T-helper 1 cell treated with Interleukin-12 subunit alpha and Interleukin-12 subunit beta and Interleukin-4 antibody, amounts not matched to agents 30 ng/mL and 1 ng/mL, for 36 hours (primary cell): Measurements from ENCODE around the gene GAB3. TPM values are rescaled to one million over a fixed set of nuclear protein-coding genes. Genes with fewer than 3 reads are reported as not detected.

Experiments used
- intact Hi-C: fragments of 100-400 bp; cut with micrococcal nuclease; formaldehyde crosslinking; loops from one replicate; pipeline ENCODE4 v1.15.1; 2024
- total RNA-seq: library from RNA; stranded (reverse); gene quantifications from 2 replicates; pipeline ENCODE4 v1.2.3, GENCODE V29; 2022

The GAB3 gene, protein sequence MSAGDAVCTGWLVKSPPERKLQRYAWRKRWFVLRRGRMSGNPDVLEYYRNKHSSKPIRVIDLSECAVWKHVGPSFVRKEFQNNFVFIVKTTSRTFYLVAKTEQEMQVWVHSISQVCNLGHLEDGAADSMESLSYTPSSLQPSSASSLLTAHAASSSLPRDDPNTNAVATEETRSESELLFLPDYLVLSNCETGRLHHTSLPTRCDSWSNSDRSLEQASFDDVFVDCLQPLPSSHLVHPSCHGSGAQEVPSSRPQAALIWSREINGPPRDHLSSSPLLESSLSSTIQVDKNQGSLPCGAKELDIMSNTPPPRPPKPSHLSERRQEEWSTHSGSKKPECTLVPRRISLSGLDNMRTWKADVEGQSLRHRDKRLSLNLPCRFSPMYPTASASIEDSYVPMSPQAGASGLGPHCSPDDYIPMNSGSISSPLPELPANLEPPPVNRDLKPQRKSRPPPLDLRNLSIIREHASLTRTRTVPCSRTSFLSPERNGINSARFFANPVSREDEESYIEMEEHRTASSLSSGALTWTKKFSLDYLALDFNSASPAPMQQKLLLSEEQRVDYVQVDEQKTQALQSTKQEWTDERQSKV
- total RNA-seq: 26.4 and 32.1 TPM in 2 replicates

DNA sequence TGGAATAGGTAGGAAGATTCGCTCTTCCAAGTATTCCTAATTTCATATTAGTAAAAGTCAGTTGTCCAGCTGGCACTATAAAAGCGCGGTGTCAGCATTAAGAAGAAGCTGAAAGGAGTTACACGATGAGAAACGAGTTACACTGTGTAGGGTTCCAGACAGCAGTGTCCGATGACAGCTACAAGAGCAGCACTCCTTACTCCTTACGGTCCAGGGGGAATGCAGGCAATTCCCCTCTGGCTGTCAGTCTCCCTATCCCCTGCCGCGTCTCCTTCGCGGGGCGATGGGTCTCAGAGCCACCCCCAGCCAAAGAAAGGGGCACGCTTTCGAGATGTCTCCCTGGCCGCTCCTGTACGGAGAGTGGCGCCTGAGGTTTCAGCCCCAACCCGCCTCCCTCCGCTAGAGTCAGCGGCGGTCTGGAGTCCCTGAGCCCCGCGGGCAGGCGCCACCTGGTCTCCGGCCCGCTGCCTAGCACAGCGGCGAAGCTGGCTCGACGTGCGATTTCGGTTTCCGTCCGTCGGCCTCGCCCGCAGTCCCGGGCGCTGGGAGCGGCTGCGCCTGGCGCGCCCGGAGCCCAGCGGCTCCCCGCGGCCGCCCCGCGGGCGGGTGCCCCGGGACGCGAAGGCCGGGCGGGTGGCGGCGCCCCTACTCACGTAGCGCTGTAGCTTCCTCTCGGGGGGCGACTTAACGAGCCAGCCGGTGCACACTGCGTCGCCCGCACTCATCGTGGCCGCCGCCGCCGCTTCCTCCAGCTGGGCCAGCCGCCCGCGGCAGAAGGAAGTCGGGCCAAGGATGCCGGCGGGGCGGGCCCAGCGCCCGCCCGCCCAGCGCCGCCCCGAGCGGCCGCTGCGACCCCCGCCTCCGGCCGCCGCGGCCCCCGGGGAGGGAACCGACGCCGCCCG lies at the start of gene GAB3:
GAB3 (minus strand) TSS at position 777 of the 902 bp plus-strand sequence; CDS start at position 725, 52 bp downstream.
- intact Hi-C loops: no loop called here

DNA sequence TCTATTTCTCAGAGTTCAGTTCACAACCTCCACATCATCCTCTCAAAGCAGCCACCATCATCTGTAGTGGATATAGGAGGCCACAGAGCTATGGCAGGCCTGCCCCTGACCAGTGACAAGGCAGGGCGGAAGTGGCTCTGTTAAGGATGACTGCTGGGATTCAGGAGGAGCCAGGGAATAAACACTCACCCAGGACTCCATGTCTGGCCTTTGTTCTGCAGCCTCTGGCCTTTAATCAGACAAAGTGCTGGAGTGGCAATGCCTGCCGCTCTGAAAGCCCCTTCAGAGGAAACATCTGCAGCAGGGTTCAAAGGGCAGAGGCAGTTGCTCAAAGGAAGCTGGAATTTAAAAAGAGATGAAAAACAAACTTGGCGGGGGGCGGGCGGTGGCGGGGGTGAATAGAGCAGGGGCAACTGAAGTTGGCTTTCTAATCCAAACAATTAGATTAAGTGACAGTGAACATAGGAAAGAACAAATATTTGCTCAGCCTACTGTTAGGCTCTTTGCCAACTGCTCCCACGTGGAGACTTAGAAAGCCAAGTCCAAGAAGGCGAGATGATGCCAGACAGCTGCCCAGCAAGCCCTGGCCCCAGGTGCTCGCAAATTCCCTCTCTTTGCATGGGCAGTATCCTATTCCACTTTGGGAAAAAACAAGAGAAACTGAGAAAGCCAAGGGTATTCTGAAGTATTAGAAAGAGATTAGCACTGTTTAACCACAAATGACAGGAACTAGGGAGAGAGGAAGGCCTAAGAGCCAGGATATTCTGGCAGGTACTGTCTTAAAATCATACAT lies 48.9 kb upstream of the GAB3 start:
- intact Hi-C loops: loop anchor here (2.0 kb wide), 1 partner anchor 87 kb away; no protein-coding TSS in a partner anchor

DNA sequence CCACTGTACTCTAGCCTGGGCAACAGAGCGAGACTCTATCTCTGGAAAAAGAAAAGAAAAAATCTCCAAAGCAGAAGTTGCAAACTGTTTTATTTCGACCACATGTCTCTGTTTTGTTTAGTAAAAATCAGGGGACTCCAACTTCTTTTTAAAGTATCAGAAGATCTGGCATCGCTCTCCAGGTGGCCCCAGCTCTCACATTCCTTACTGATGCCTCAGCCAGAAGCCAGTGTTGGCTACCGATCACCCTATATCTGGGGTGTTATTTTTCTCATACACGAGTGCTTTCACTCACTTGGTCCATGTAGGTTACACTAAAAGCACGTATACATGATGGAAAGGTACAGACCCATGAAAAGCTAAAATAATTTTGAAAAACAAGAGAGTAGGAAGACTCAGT lies 46.1 kb upstream of the GAB3 start:
- intact Hi-C loops: no loop called here

DNA sequence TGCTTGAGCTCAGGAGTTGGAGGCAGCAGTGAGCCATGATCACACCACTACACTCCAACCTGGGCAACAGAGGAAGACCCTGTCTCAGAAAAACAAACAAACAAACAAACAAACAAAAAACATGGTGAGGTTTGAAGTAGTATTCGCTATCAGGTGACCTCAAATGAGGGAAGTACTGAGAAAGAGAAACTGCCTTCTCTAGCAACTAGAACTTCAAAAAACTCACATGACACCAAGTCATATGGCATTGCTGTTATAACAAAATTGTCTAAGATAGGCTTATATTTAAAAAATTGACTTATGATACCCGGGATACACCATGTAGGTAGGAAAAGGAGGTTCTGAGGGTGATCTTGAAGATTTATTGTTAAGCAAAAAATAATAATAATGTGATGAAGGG lies 44.1 kb upstream of the GAB3 start:
- intact Hi-C loops: no loop called here

DNA sequence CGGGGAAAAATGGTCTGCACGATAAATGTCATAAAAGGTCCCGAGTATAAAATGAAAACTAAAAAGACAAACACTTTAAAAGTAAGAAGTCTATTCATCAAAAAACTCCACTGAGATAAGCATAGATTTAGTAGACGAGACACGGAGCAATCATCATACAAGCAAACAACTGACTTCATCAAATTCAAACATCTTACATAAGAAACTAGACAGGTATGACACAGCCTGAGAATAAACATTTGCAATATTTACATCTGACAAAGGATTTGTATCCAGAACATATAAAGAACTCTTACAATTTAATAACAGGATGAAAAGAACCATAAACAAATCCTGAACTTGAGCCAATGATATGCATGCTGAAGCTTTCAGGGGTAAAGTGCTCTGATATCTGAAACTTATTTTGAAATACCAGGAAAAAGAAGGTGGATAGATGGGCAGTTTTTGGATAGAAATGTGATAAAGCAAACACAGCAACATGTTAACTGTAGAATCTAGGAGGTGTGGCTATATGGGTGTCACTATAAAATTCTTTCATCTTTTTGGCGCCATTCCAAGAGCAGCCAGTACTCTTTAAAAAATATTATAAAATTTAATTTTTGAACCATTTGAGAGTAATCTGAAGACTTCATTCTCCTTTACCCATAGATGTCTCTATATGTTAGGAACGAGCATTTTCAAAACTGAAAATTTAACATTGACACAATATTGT lies 42.4 kb upstream of the GAB3 start:
- intact Hi-C loops: no loop called here

DNA sequence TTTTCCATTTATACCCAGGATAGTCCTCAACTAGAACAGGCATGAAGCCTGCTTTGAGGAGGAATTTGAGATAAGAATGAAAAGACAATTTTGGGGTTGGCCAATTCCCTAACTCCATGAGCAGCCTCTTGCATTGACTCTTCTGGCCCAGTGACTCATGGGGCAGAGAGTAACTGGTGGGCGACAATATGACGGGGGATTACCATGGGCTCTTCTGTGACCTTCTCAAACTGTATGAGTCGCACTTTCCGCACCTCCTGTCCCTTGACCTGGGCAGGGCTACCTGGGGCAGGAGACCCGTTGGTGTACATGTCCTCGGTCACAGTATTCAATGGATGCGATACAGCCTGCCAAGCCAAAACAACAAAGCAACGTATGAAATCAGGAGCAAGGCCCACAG lies 41.1 kb upstream of the GAB3 start:
- intact Hi-C loops: no loop called here

DNA sequence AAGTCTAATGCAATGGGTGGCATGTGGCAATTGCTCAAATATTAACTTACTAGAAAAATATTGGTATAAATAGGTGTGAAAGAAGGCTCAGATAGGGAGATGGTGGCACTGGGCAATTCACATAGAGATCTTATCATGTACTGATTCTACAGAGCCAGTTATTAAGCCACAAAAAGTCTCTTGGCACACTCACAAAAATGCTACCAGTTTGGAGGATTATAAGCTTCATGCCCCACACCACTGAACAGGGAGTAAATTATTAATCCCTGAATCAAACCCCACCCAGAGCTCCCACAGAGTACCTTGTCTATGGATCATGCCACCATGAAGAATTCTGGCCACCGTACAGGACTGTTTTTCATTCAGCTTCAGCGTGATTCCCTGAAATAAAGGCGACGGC lies 40.6 kb upstream of the GAB3 start:
- intact Hi-C loops: no loop called here

DNA sequence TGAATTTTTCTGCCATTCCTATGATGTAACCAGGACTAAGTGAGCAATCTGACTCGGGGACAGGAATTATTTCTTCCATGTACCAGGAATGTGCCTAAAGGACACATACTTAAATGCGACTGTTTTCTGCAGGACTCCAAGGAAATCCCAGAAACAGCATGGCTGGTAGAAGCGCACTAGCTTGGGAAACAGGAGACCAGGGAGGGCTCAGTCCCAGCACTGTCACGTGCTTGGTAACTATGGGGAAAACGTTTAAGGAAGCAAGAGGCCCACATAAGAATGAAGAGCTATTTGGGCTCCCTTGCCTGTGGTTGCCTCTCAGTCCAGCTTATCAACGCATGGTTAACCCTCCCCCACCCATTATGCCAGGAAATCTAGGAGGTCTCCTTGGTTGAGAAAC lies 34.8 kb upstream of the GAB3 start:
- intact Hi-C loops: no loop called here

DNA sequence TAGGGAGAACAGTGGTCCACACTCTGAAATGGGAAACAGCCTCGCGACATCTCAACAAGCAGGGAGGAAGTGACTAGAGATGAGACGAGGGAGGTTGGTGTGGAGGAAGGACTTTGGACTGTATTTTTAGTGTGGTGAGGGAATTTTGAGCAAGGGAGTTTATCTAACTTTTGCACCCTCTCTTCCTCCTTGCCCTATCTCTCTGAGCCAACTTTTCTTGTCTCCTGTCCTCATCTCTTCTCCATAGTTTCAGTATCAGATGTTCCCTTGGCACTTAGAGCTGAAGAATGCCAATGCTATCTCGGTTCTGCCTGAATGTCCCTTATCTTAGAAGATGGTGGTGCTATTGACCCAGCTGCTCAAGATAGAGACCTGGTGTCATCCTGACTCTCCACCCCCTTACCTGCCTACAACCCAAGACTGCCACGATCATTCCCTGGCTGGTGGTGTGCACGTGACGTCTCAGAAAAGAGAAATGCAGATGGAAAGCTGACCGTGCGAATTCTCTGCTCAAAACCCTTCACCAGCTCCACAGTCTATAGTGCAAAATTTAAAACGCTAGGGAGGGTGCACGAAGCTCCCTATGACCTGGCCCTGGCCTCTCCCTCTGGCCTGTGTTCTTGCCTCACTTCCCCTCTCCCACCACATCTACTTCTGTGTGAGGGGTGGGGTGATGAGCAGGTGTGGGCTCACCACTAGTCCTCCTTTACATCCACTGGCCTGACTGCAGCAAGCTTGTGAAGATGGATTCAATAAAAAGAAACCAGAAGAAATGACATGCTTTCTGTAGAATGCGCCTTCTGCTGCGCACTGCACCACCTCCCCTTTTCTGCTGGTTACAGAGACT lies 33.5 kb upstream of the GAB3 start:
- intact Hi-C loops: no loop called here

DNA sequence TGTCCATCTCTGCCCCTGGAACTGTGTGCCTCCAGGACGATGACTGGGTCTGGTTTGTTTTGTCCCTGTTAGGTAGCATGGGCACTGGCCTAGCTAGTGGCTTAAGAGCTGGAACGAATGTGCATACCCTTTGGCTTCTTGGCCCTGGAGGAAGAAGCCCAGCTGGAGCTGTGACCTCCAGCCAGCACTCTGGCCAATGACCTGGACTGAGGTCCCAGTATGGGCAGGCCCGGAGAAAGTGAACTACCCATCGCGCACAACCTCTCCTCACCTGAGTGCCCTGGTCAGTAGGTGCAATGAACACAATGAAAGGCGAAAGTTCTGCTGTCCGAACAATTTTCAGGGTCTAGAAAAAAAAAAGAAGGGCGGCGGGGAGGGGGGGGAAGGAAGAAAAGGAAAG lies 30.1 kb upstream of the GAB3 start:
- intact Hi-C loops: no loop called here

DNA sequence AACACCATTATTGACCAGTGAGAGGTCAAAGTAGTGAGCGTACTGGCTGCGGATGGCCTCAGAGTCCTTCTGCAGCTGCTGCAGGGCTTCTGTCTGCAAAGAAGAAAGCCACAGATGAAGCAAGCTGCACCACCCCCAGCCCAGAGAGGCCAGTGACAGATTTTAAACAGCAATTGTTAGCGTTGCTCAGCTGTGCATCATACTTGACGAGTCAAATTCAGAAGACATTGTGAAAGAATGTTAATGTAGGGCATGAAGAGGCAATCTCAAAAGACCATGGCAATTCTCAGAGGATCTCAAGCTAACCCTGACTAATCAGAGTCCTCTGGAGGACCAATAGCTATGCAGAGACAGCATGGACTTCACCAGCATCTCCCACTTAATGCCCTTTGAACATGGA lies 28.4 kb upstream of the GAB3 start:
- intact Hi-C loops: no loop called here

DNA sequence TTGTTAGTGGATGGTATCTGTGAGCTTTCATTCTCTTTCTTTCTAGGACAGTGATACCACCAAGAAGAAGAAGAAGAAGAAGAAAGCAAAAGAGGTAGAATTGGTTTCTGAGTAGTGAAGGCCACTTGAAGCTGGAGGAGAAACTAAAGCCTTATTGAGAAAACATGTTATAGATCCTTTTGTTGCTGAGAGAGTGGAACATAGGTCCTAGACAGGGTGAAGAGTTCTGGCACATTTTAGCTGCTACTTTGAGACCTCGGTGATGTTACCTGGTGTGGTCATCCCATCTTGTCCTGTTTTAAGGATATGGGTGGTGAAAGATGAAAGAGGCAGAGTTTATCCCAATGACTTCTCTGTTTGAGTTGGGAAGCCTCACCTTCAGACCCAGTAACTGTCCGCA lies 25.9 kb upstream of the GAB3 start:
- intact Hi-C loops: no loop called here

DNA sequence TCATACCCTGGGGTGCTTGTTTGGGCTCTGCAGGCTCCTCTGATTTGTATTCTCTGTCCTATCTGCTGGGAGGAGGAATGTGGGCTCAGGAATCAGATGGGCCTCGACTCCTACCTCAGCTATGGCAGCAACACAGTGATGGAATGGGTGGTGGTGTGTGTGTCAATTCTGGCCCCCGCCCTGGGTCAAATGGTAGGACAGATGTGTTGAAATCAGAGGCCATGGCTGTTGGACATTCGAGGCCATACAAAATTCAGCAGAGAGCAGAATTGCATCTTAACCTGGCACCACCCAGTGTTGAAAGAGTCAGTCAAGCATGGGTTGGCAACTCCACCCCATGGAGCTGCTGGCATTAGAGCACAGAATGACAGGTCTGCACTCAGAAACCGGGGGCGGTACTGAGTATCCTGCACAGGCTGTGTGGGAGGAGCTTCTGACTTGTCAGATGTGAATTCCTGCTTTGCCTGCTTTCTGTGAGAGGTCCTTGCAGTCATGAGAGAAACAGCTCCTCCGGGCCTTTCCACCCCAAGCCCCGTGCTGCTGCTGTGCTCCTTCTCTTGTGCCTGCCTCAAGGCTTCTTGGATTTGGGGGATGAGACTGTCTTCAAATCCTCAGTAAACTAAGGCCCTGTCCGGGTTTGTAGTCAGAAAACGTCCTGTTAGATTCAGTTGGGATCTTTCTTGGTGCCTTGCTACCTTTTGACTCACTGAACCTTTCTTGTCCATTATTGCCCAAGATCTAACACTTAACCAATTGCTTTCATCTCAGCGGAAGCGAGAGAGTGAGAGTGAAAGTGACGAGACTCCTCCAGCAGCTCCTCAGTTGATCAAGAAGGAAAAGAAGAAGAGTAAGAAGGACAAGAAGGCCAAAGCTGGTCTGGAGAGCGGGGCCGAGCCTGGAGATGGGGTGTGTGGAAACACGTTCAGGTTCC lies 24.8 kb upstream of the GAB3 start:
- intact Hi-C loops: no loop called here

DNA sequence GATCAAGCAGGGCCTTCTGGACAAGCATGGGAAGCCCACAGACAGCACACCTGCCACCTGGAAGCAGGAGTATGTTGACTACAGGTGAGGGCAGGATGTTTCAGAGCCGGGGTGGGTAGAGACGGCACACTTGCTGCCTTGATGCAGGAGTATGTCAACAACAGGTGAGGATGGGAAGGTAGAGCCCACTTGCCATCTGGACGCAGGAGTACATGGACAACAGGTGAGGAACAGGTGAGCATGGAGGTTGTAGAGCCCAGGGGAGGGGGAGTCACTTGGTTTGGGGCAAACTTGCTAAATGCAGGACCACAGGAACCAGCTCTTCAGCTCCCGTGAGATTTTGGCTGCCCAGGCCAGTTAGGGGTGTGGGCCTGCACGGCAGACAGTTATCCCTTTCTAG lies 23.7 kb upstream of the GAB3 start:
- intact Hi-C loops: no loop called here

DNA sequence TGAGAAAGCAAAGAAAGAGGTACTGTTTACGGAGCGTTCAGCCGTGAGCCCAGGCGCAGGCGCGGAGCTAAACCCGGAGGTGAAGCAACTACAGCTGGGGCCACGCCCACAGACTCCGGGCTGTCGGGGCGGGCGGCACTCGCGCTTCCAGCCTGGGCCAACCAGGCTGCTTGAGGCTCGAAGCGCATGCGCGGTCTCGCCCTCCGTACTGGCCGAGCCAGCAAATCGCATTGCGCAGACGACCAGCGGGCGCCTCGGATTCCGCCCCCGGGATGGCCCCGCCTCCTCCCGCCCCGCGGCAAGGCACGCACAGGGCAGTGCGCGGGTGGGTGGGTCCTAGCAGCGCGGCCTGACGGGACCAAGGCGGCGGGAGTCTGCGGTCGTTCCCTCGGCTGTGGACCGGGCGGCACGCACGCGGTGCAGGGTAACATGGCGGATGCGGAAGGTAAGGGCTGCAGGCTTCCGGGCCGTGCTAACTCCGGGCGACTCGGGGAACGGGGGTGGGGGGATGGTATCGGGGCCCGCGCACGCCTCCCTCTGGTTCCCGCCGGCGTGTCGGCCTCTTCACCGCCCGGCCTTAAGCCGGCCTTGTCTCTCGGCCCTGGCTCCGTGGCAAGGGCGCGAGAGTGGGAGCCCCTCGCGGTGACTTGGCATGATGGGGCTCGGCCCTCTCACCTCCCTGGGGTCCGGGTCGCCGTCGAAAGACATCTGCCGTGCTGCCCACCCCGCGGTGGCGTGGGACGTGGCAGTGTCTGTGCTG lies 11.8 kb upstream of the GAB3 start, which contains the start of gene DKC1:
DKC1 (plus strand) TSS at position 328 of the 760 bp plus-strand sequence; CDS start at position 430, 102 bp downstream.
- intact Hi-C loops: loop anchor here (1.0 to 2.0 kb wide), 9 partner anchors 14 to 790 kb away; partner anchors contain the start of genes BRCC3, CMC4, IKBKG and MPP1

DNA sequence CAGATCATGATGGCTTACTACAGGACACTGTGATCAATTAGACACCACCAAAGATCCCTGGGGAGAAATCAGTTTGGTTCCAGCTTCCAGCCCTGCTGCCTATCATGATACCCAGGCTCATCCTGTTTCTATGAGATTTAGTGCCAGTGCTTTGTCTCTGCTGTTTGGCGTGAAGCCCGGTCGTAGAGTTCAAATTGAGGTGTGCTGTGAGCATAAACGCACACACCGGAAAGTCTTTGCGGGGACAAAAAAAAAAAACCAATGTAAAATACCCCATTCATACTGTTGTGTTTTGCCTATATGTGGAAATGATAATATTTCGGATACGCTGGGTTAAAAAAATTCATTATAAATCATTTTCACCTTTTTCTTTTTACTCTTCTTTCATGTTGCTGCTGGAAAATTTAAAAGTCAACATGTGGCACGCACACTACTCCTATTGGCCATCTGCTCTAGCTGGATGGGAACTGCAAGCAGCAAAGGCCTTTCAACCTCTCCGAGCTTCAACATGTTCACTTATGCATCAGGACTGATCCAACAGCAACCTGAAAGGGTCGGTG lies 11.2 kb upstream of the GAB3 start:
- intact Hi-C loops: loop anchor here (1.0 to 2.0 kb wide), 9 partner anchors 14 to 789 kb away; partner anchors contain the start of genes BRCC3, CMC4, IKBKG and MPP1

DNA sequence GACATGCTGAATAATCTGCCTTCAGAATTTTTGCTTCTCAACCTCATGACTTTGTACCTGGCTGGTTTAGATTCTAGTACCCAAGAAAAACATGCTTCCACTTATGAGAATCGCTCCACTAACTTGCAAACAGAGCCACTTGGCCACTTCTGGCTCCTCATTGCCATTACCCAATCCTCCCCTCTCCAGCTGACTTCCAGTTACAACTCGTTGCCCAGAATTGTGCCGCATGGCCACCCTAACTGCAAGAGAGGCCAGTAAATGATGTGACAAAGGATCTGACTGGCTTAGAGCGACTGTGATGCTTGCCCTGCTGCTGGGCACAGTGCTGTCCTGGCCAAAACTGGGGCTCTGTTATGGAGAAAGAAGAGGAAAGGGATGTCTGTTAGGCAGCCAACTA lies 7.8 kb upstream of the GAB3 start:
- intact Hi-C loops: no loop called here
